CD8-positive, alpha-beta memory T cell (primary cell): Measurements from ENCODE around the gene NCAPD2. TPM values are rescaled to one million over a fixed set of nuclear protein-coding genes. Genes with fewer than 3 reads are reported as not detected.

Experiments
- CTCF ChIA-PET: fragments of 350-600 bp; sonication (Branson Sonifier 250); formaldehyde crosslinking; loops from one replicate; lab custom pipeline; 2021; ENCODE audit warnings: antibody characterized with exemption; lab: Charles Lee
- POLR2A ChIA-PET: fragments of 350-600 bp; sonication (Branson Sonifier 250); formaldehyde crosslinking; loops from one replicate; lab custom pipeline; 2021; ENCODE audit warnings: antibody characterized with exemption; lab: Charles Lee
- DNase-seq, 5 donors: peaks; one replicate each; pipeline versions ENCODE4 v3.0.0 to v3.0.0-alpha.2; 2020 to 2022; ENCODE audit warnings: mixed read lengths in 1 of 5
- H3K27ac ChIP-seq: one replicate; pipeline ENCODE4 v1.7.0; 2013; ENCODE audit warnings: low read depth, mild to moderate bottlenecking, low read length, moderate library complexity
- H3K27me3 ChIP-seq: 2 replicates; pipeline ENCODE4 v1.7.0; 2013; ENCODE audit warnings: low read length, mild to moderate bottlenecking; ENCODE audit not compliant: insufficient read depth, poor library complexity, severe bottlenecking
- H3K36me3 ChIP-seq: 2 replicates; pipeline ENCODE4 v1.7.0; 2013; ENCODE audit warnings: mild to moderate bottlenecking, low read length, moderate library complexity; ENCODE audit not compliant: insufficient read depth
- H3K4me1 ChIP-seq: 2 replicates; pipeline ENCODE4 v1.7.0; 2013; ENCODE audit warnings: mild to moderate bottlenecking, low read length, moderate library complexity; ENCODE audit not compliant: insufficient read depth
- H3K4me3 ChIP-seq: 2 replicates; pipeline ENCODE4 v1.7.0; 2013; ENCODE audit warnings: mild to moderate bottlenecking, low read length
- H3K9me3 ChIP-seq: 2 replicates; pipeline ENCODE4 v1.7.0; 2013; ENCODE audit warnings: mild to moderate bottlenecking, low read length
- H3K27ac Mint-ChIP-seq, 8 donors: one replicate each; pipeline ENCODE4 v1.8.0; 2020 to 2021; ENCODE audit warnings: mixed read lengths in 8 of 8, mild to moderate bottlenecking in 6 of 8, inconsistent platforms in 3 of 8, moderate library complexity in 3 of 8
- H3K27me3 Mint-ChIP-seq, 2 donors: one replicate each; pipeline ENCODE4 v1.8.0; 2020 to 2021; ENCODE audit warnings: mixed read lengths in 2 of 2, mild to moderate bottlenecking in 1 of 2, moderate library complexity in 1 of 2
- H3K36me3 Mint-ChIP-seq, 3 donors: one replicate each; pipeline ENCODE4 v1.8.0; 2020 to 2021; ENCODE audit warnings: mixed read lengths in 3 of 3, inconsistent platforms in 1 of 3, mild to moderate bottlenecking in 1 of 3
- H3K4me1 Mint-ChIP-seq, 3 donors: one replicate each; pipeline ENCODE4 v1.8.0; 2020 to 2021; ENCODE audit warnings: mixed read lengths in 3 of 3, inconsistent platforms in 1 of 3, mild to moderate bottlenecking in 1 of 3
- H3K4me3 Mint-ChIP-seq, 7 donors: one replicate each; pipeline ENCODE4 v1.8.0; 2020 to 2021; ENCODE audit warnings: mixed read lengths in 7 of 7, mild to moderate bottlenecking in 6 of 7, moderate library complexity in 4 of 7, inconsistent platforms in 2 of 7
- H3K9me3 Mint-ChIP-seq, 5 donors: one replicate each; pipeline ENCODE4 v1.8.0; 2020 to 2022; ENCODE audit warnings: mixed read lengths in 5 of 5, mild to moderate bottlenecking in 3 of 5, moderate library complexity in 2 of 5, inconsistent platforms in 1 of 5
- polyA plus RNA-seq: library from polyadenylated mRNA; unstranded; fragments of 300-500 nt; fragmentation: Illumina TruSeq; gene quantifications from one replicate; pipeline ENCODE4 v1.2.3, GENCODE V29; 2021
- total RNA-seq, 2 experiments: library from RNA; stranded (reverse); gene quantifications; one replicate each; pipeline ENCODE4 v1.2.3, GENCODE V29; 2021

The NCAPD2 gene
- total and polyA plus RNA-seq, 3 experiments from 2014 or later = 29.8 to 97.5 (median 96.5) TPM

- Histone ChIP-seq H3K27ac (peak overlapping the region; percentile 79), H3K27me3 (no peaks in the 10 kb centered on the region), H3K4me3 (peak overlapping the region; percentile 46), H3K4me1 (peaks cover 88% of the 10 kb centered on the region), H3K9me3 (no peaks in the 10 kb centered on the region), H3K36me3 (peaks cover 55% of the 10 kb centered on the region)
- peak overlapping the region; percentile 94 to 99 (median 99) for H3K27ac Mint-ChIP-seq
- CTCF ChIA-PET = interaction anchor here (0.8 to 10.1 kb wide), 12 partner anchors 9 to 138 kb away, joined by 3 to 179 read pairs (median 6); partner anchors contain the start of genes CD27, GAPDH, TAPBPL and VAMP1
- H3K4me1 Mint-ChIP-seq = peaks cover 75 to 89% (median 83%) of the 10 kb centered on the region in 3 donors
- H3K9me3 Mint-ChIP-seq = no peaks in the 10 kb centered on the region
- H3K4me3 Mint-ChIP-seq = peak overlapping the region; percentile 71 to 89 (median 83)
- DNase-seq = peak; percentile 74 to 93 (median 87)
- peaks cover 31 to 91% (median 42%) of the 10 kb centered on the region in 3 donors for H3K36me3 Mint-ChIP-seq
- POLR2A ChIA-PET = interaction anchor here (0.8 to 8.3 kb wide), 12 partner anchors 9 to 126 kb away, joined by 3 to 109 read pairs (median 6); partner anchors contain the start of genes CD27, GAPDH, MRPL51 and TAPBPL
- peaks cover 0 to 2% of the 10 kb centered on the region in 2 donors for H3K27me3 Mint-ChIP-seq
These were observed 32.3 kb upstream of the NCAPD2 start for GRCh38 chr12:6461401-6462233.

- H3K4me1 Mint-ChIP-seq = peaks cover 77 to 90% (median 86%) of the 10 kb centered on the region in 3 donors
- DNase-seq = peak in 2 of 5 donors; percentile 30 to 65
- Histone ChIP-seq H3K9me3 (no peaks in the 10 kb centered on the region), H3K4me3 (peak overlapping the region; percentile 12), H3K27me3 (no peaks in the 10 kb centered on the region), H3K4me1 (peaks cover 80% of the 10 kb centered on the region), H3K36me3 (peaks cover 50% of the 10 kb centered on the region), H3K27ac (peak overlapping the region; percentile 79)
- H3K9me3 Mint-ChIP-seq = no peaks in the 10 kb centered on the region
- H3K27me3 Mint-ChIP-seq = peaks cover 0 to 2% of the 10 kb centered on the region in 2 donors
- peak overlapping the region; percentile 94 to 99 (median 99) for H3K27ac Mint-ChIP-seq
- POLR2A ChIA-PET = interaction anchor here (0.8 to 8.3 kb wide), 11 partner anchors 8 to 127 kb away, joined by 3 to 109 read pairs (median 6); partner anchors contain the start of genes CD27, GAPDH, MRPL51 and TAPBPL
- CTCF ChIA-PET = interaction anchor here (0.8 to 10.1 kb wide), 10 partner anchors 8 to 136 kb away, joined by 3 to 179 read pairs (median 10); partner anchors contain the start of genes CD27, GAPDH, TAPBPL and VAMP1
- H3K36me3 Mint-ChIP-seq = peaks cover 31 to 92% (median 44%) of the 10 kb centered on the region in 3 donors
- H3K4me3 Mint-ChIP-seq = peak overlapping the region; percentile 71 to 89 (median 83)
These were observed 31.5 kb upstream of the NCAPD2 start for GRCh38 chr12:6462234-6462995.

GRCh38 chr12:6463216-6463615 is 30.7 kb upstream of the NCAPD2 start:
- Histone ChIP-seq H3K9me3 (no peaks in the 10 kb centered on the region), H3K27me3 (no peaks in the 10 kb centered on the region), H3K4me3 (peak overlapping the region; percentile 12), H3K27ac (peak overlapping the region; percentile 79), H3K4me1 (peaks cover 84% of the 10 kb centered on the region), H3K36me3 (peaks cover 46% of the 10 kb centered on the region)
- Mint-ChIP-seq H3K9me3 (no peaks in the 10 kb centered on the region), H3K36me3 (peaks cover 31 to 92% (median 44%) of the 10 kb centered on the region in 3 donors), H3K27ac (peak overlapping the region; percentile 94 to 99 (median 99)), H3K4me3 (peak overlapping the region; percentile 68 to 89 (median 83)), H3K4me1 (peaks cover 83 to 94% (median 87%) of the 10 kb centered on the region in 3 donors), H3K27me3 (peaks cover 0 to 2% of the 10 kb centered on the region in 2 donors)
- peak in 2 of 5 donors; percentile 19 to 45 for DNase-seq
- POLR2A ChIA-PET = interaction anchor here (0.6 to 8.3 kb wide), 10 partner anchors 13 to 127 kb away, joined by 3 to 109 read pairs (median 4); partner anchors contain the start of genes GAPDH, MRPL51 and TAPBPL
- CTCF ChIA-PET = interaction anchor here (0.9 to 10.1 kb wide), 9 partner anchors 14 to 140 kb away, joined by 3 to 179 read pairs (median 4); partner anchors contain the start of genes CD27, GAPDH and TAPBPL

GRCh38 chr12:6463858-6464257 is 30.0 kb upstream of the NCAPD2 start:
- Mint-ChIP-seq H3K27ac (peak overlapping the region; percentile 94 to 99 (median 99)), H3K4me3 (peak overlapping the region; percentile 68 to 89 (median 83)), H3K4me1 (peaks cover 84 to 94% (median 87%) of the 10 kb centered on the region in 3 donors), H3K27me3 (no peaks in the 10 kb centered on the region), H3K36me3 (peaks cover 26 to 90% (median 40%) of the 10 kb centered on the region in 3 donors), H3K9me3 (no peaks in the 10 kb centered on the region)
- Histone ChIP-seq H3K27me3 (no peaks in the 10 kb centered on the region), H3K4me3 (peak overlapping the region; percentile 12), H3K36me3 (peaks cover 42% of the 10 kb centered on the region), H3K9me3 (no peaks in the 10 kb centered on the region), H3K27ac (peak overlapping the region; percentile 79), H3K4me1 (peaks cover 84% of the 10 kb centered on the region)
- ChIA-PET CTCF (interaction anchor here (0.9 to 10.1 kb wide), 9 partner anchors 15 to 141 kb away, joined by 3 to 179 read pairs (median 4); partner anchors contain the start of genes CD27, GAPDH and TAPBPL), POLR2A (interaction anchor here (0.8 to 8.3 kb wide), 8 partner anchors 14 to 128 kb away, joined by 3 to 109 read pairs (median 5); partner anchors contain the start of genes GAPDH, MRPL51 and TAPBPL)
- no peak for DNase-seq

- DNase-seq = no peak
- peaks cover 37% of the 10 kb centered on the region for H3K36me3 ChIP-seq
- Mint-ChIP-seq H3K36me3 (peaks cover 20 to 88% (median 37%) of the 10 kb centered on the region in 3 donors), H3K27ac (peak overlapping the region; percentile 94 to 99 (median 99)), H3K4me3 (peak overlapping the region in 6 of 7 donors; percentile 30 to 87 (median 70)), H3K4me1 (peaks cover 85 to 94% (median 88%) of the 10 kb centered on the region in 3 donors), H3K9me3 (no peaks in the 10 kb centered on the region), H3K27me3 (no peaks in the 10 kb centered on the region)
- peak overlapping the region; percentile 17 for H3K4me3 ChIP-seq
- no peaks in the 10 kb centered on the region for H3K27me3 ChIP-seq
- peak overlapping the region; percentile 79 for H3K27ac ChIP-seq
- no peaks in the 10 kb centered on the region for H3K9me3 ChIP-seq
- peaks cover 85% of the 10 kb centered on the region for H3K4me1 ChIP-seq
- ChIA-PET POLR2A (interaction anchor here (0.8 to 8.3 kb wide), 6 partner anchors 15 to 130 kb away, joined by 3 to 109 read pairs (median 6); partner anchors contain the start of genes GAPDH, MRPL51 and TAPBPL), CTCF (interaction anchor here (1.3 to 10.1 kb wide), 17 partner anchors 16 to 137 kb away, joined by 4 to 179 read pairs (median 13); partner anchors contain the start of genes CD27, GAPDH, MRPL51 and TAPBPL)
These were observed 29.4 kb upstream of the NCAPD2 start for GRCh38 chr12:6464531-6464930.

GRCh38 chr12:6465467-6466183 is 28.3 kb upstream of the NCAPD2 start:
- Mint-ChIP-seq H3K9me3 (no peaks in the 10 kb centered on the region), H3K4me1 (peaks cover 86 to 91% (median 88%) of the 10 kb centered on the region in 3 donors), H3K27ac (peak overlapping the region; percentile 89 to 99 (median 96)), H3K27me3 (no peaks in the 10 kb centered on the region), H3K4me3 (peak overlapping the region in 6 of 7 donors; percentile 23 to 66 (median 56)), H3K36me3 (peaks cover 20 to 86% (median 37%) of the 10 kb centered on the region in 3 donors)
- Histone ChIP-seq H3K27me3 (no peaks in the 10 kb centered on the region), H3K4me3 (no peak overlapping the region), H3K36me3 (peaks cover 27% of the 10 kb centered on the region), H3K4me1 (peaks cover 79% of the 10 kb centered on the region), H3K27ac (no peak overlapping the region), H3K9me3 (no peaks in the 10 kb centered on the region)
- ChIA-PET POLR2A (interaction anchor here (0.7 to 8.3 kb wide), 7 partner anchors 9 to 131 kb away, joined by 3 to 109 read pairs (median 4); partner anchors contain the start of genes GAPDH and TAPBPL), CTCF (interaction anchor here (0.6 to 10.1 kb wide), 29 partner anchors 9 to 143 kb away, joined by 3 to 179 read pairs (median 8); partner anchors contain the start of genes CD27, GAPDH, MRPL51 and TAPBPL)
- DNase-seq = peak in 4 of 5 donors; percentile 32 to 66 (median 48)
